GM18499 (cell line): ENCODE data around the gene CASP10.
"Not testable (repeated sequence)": the region's sequence is repeated elsewhere in the genome, so short reads cannot be mapped to it uniquely, and the experiment has no call there.

Experiments
- ATAC-seq: cut with Tn5 transposase; IDR thresholded peaks from one replicate; pipeline ENCODE4 v1.9.1; 2021; ENCODE audit warnings: moderate number of reproducible peaks; ENCODE audit not compliant: insufficient read depth, unreplicated experiment

Gene CASP10

GRCh38 chr2:201154615-201155399 lies 28.1 kb upstream of the CASP10 start:
- ATAC-seq: no peak

DNA sequence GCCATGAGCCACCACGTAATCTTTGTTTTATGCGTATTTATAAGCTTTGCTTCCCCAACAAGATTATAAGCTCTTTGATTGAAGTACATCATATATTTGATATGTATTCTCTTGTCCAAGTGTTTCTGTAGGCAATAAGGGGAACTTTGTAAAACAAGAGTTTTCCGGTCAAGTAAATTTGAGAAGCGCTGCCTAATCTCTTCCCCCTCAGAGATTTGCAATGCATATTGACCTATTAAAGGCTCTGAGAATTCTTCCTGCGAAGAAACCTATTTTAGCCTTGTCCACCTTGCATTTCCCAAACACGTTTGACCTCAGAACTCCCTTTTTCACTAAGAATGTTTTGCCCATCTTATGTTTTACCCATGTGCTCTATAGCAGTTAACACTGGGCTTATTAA lies 26.9 kb upstream of the CASP10 start:
- no peak for ATAC-seq

DNA sequence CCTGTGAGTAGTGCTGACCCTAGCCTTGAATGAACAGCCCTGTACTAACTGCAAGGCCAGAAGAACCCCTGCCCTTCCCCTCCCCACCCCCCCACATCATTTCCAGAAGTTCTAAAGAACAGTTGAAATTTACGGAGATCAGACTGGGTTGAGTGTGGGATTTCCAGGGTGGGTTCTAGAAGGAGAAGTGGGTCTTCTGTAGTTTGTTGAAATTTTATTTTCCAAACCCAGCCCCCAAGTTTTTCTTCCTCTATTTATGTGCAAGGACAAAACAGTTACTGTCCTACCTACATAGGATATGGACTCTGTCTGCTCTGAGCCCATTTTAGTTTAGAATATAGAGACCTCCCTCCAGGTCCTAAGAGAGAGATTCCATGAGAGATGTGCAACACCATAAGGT lies 26.3 kb upstream of the CASP10 start:
- ATAC-seq: no peak

DNA sequence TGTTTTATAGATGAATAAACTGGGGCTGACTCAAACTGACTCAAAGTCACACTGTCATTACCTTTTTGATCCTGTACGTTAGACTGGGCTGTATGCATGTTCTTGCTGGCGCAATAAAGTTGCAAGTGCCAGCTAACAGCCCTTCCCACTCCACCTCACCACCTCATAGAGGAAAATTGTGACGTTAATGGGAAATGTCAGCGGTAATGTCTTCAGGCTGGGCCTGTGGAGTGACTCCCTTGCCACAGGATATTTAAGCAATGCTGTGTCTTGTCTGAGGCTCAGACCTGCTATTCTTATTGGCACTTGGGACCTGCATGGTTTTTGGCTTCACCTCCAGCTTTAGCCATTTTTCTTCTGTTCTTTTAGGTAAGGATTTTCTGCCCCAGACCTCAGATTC lies 25.2 kb upstream of the CASP10 start:
- no peak for ATAC-seq

DNA sequence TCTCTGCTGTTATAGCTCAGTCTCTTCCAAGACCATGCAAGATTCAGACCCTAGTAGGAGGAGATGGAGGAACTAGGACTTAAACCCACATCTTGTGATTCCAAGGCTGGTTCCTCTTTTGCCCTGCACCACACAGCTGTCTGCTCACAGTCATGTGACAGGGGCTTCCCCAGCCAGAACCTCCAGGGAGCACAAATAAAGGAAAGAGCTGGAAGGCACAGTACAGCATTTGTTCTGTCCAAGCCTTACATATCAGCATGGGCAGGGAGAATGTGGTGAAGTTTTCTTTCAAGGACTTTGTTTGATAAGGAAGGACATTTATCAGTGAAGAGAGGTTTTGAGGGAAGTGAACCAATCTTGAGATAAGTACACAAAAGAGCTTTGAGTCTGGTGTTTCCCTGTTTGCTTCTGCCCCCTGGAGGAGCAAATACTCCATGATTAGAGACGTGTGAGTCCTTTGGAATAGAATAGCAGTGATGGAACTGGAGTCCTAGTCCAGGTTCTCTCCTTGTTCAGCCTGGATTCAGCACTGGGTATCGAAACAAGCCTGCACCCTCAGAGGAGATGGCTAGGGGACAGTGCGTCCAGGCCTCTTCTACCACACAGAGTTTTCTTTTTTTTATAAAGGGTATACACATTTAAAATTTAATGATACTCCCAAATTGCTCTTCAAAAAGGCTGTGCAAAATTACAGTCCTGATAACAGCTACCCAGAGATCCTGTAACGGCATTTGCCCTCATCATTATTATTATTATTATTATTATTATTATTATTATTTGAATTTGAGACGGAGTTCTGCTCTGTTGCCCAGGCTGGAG lies 24.6 kb upstream of the CASP10 start:
- ATAC-seq: peak; percentile 93

DNA sequence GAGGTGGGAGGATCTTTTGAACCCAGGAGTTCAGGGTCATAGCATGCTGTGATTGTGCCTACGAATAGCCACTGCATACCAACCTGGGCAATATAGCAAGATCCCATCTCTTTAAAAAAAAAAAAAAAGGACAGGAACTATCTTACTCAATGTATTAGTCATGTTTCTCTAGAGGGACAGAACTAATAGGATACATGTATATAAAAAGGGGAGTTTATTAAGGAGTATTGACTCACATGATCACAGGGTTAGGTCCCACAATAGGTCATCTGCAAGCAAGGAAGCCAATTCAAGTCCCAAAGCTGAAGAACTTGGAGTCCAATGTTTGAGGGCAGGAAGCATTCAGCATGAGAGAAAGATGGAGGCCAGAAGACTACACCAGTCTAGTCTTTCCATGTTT lies 18.8 kb upstream of the CASP10 start:
- ATAC-seq: no peak

DNA sequence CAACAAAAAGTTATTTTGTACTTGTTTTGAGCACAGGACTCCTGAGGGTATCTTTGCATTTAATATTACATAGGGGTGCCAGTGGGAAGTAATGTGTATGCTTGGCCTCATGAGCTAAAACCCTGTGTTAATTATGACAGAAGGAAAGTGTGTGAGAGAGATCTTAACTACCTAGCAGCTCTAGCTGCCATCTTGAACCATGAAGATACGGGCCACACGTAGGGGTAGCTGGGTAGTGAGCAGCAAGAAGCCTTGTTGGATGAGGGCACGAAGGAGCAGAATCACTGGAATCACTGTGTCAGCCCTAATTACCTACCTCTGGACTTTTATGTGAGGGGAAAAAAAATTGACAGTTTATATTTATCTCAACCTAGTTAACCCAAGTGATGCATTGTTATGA lies 15.4 kb upstream of the CASP10 start:
- no peak for ATAC-seq

DNA sequence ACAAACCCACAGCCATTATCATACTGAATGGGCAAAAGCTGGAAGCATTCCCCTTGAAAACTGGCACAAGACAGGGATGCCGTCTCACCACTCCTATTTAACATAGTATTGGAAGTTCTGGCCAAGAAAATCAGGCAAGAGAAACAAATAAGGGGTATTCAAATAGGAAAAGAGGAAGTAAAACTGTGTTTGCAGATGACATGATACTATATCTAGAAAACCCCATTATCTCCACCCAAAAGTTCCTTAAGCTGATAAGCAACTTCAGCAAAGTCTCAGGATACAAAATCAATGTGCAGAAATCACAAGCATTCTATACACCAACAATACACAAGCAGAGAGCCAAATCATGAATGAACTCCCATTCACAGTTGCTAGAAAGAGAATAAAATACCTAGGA lies 14.4 kb upstream of the CASP10 start:
- ATAC-seq: not testable (repeated sequence)

GRCh38 chr2:201171259-201171814 lies 11.6 kb upstream of the CASP10 start:
- ATAC-seq: no peak

GRCh38 chr2:201172279-201172678 lies 10.7 kb upstream of the CASP10 start:
- ATAC-seq: no peak

DNA sequence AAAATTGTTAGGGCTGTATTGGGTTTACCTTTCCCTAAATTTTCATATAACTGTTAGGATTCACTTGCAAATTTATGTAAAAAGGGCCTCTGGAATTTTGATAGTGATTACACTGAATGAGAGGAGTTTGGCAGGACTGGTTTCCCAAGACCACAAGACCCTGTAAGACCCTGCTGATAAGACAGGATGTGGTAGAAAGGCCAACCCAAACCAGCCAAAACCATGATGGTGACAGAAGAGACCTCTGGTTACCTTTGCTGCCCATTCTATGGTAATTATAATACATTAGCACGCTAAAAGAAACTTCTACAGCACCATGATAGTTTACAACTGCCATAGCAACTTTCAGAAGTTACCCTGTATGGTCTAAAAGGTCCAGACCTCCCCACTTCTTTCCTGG lies 8.3 kb upstream of the CASP10 start:
- no peak for ATAC-seq

- ATAC-seq: no peak
These were observed 6.9 kb upstream of the CASP10 start for GRCh38 chr2:201176081-201176481.

DNA sequence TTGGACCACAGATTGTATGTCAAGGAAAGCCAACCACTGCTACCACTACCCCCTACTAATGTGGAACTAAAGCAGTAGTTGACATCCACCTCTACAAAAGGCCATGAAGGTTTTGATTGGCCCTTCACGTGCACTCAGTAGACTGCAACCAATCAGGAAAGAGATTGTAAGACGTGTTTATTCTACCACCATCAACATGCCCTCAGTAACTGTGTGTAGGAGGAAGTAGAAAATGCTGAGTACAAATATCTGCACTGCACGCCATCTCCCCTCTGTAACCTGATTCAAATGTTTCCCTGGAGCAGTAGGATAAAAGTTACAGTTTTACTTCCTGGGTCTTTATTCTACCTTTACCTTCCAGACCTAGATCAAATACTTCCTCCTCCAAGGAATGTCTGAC lies 2.9 kb upstream of the CASP10 start:
- ATAC-seq: no peak

DNA sequence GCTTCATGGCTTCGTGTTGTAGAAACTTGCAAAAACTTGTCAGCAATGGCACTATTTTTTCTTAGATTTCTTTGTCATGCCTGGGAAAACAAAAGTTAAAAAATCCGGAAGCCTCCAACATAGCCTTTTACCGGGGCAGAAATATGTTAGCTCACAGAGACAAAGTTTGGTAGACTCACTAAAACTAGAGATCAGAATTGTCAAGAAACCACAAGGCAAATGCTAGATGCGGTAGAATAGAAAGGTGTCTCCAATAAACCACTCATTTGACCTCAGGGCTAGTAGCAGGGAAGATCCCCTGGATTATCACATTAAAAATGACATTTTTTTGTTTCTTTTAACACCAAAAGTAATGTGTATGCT lies 405 bp downstream of the CASP10 start:
- no peak for ATAC-seq

GRCh38 chr2:201183835-201184234 lies 894 bp downstream of the CASP10 start:
- not testable (repeated sequence) for ATAC-seq

GRCh38 chr2:201184248-201184647 lies 1.3 kb downstream of the CASP10 start:
- not testable (repeated sequence) for ATAC-seq

DNA sequence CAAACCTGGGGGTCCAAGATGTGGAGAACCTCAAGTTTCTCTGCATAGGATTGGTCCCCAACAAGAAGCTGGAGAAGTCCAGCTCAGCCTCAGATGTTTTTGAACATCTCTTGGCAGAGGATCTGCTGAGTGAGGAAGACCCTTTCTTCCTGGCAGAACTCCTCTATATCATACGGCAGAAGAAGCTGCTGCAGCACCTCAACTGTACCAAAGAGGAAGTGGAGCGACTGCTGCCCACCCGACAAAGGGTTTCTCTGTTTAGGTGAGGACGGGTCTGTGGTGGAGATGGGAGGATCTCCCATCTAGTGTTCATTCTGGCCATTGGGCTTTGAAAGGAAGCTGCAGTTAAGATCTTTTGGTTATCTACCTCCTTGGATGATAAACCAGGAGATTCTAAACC lies 2.9 kb downstream of the CASP10 start:
- ATAC-seq: no peak

DNA sequence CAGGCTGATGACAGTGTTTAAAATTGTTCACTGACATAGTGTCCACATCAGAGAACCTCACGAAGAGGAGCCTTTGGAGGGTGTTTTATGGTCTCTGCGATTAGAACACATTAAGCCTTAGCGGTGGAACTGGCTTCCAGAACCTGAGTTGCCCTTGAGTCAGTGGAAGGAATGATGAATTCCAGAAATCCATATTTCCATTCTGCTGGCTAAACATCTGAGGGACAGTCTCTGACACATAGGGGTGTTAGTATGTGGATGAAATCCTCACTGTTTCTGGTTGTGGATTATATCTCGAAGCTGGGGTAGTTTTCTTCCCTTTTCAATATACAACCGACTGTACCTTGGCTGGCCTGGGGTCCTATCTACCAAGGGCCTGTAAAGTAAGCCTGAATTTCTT lies 4.0 kb downstream of the CASP10 start:
- ATAC-seq: no peak

DNA sequence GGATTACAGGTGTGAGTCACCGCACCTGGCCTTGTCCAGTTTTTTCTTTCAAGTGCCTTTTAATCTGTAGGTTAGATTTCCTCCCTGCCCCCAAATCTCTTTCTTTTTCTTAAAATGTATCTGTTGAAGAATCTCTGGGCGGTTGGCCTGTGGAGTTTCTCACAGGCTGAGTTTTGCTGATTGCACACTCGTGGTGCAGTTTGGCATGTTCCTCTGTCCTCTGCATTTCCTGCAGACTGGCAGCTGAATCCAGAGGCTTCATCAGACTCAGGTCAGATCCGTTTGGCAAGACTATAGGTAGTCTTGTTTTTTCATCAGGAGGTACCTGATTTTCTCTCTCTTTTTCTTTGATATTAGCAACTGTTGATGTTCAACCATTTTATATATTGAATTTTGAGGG lies 5.5 kb downstream of the CASP10 start:
- no peak for ATAC-seq

DNA sequence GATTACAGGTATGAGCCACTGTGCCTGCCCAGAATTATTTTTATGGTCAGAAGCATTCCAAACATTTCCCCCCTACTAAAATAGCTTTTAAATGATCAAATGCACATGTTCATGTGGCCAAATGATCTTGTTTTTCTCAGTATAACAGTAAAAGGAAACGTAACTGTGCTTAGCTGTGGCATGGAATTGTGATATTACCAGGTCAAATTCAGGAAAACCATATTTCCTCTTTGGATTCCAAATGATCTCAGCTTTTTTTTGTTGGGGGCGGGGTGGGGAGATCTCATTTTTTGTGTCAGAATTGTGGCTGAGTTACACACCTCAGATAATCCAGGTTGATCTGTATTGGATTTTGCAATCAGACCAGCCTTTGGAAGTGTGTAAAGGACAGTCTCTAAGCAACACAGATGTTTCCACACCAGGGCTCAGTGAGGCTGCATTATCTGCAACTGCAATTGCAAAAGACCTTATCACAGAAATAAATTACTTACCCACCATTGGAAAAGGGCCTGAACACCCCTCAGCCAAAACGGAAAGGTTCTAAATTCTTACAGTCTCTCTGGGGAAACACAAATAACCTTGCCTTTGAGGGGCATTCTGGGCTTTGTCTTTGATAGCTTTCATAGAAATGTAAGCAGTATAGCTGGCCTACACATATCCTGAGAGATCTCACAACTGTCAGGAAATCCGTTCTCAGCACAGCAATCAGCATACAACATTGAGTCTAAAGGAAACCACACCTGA lies 8.4 kb downstream of the CASP10 start:
- ATAC-seq: no peak

DNA sequence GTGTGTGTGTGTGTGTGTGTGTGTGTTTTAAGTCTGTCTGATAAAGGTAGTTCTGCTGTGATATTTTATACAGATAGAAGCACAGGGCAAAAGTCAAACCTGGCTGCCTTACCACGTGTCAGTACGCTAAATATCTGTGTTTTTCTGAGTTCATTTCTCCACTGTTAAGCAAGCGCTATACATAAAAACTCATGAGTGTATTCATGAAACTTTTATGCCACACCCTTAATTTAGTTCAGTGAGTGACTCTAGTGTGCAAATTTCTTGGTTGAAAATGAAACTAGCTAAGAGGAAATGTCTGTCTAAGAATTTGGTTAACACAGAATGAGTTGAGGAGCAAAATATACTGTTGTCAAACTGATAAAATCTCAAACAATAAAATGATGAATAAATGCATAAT lies 11.2 kb downstream of the CASP10 start:
- peak; percentile 91 for ATAC-seq
